Erythroblast (primary cell): ENCODE measurements around the gene FAM240B.

ENCODE experiments used
- GATA1 ChIP-seq: IDR thresholded peaks from 2 replicates; pipeline ENCODE4 v1.6.1; 2011; ENCODE audit warnings: low read depth, mild to moderate bottlenecking, control low read depth, low read length, moderate library complexity
- POLR2A ChIP-seq: IDR thresholded peaks from 2 replicates; pipeline ENCODE4 v1.6.1; 2011; ENCODE audit warnings: mild to moderate bottlenecking, low read length

GRCh38 chr9:38652044-38652443, 67.9 kb downstream of the FAM240B start:
- TF ChIP-seq POLR2A = no peak
- TF ChIP-seq GATA1 = no peak
